HG02852 (cell line): ENCODE measurements around the gene EPS8L3.
"Not testable (repeated sequence)": the region's sequence is repeated elsewhere in the genome, so short reads cannot be mapped to it uniquely, and the experiment has no call there.

ENCODE experiments used
- ATAC-seq: cut with Tn5 transposase; IDR thresholded peaks from one replicate; pipeline ENCODE4 v1.9.1; 2021; ENCODE audit warnings: mild to moderate bottlenecking, moderate library complexity; ENCODE audit not compliant: unreplicated experiment

EPS8L3 gene

DNA sequence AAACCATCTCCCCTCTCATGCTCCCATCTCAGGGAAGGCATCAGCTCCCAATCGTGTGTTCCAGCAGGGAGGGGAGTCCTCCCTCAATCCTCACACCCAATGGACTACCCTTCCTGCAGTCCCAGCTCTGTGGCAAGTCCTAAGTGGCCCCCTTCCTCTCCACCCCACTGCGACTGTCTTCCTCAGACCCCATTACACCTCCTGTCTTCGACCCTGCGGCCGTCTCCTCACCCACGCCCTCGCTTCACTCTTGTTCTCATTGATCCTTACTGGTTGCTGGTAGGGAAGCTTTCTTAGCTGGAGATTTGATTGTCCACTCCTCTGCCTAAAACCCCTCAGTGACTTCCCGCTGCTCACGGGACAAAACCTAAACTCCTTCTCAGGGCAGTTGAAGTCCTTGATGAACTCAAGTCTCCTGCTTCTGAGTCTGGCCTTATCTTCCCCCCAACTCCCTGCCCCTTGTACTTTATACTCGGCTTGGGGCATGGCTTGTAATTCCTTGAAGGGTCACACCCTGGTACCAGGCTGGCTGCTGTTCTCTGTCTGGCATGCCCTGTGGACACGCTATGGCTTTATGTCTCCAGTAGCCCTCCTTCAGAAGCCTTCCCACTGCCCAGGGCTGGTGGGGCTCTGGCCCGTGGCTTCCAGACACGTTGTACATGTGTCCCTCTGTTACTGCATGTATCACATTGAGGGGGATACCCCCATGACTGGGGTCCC is 2.3 kb upstream of the EPS8L3 start:
- no peak for ATAC-seq

- ATAC-seq: no peak
Observed at GRCh38 chr1:109765483-109765815, 1.7 kb upstream of the EPS8L3 start.

DNA sequence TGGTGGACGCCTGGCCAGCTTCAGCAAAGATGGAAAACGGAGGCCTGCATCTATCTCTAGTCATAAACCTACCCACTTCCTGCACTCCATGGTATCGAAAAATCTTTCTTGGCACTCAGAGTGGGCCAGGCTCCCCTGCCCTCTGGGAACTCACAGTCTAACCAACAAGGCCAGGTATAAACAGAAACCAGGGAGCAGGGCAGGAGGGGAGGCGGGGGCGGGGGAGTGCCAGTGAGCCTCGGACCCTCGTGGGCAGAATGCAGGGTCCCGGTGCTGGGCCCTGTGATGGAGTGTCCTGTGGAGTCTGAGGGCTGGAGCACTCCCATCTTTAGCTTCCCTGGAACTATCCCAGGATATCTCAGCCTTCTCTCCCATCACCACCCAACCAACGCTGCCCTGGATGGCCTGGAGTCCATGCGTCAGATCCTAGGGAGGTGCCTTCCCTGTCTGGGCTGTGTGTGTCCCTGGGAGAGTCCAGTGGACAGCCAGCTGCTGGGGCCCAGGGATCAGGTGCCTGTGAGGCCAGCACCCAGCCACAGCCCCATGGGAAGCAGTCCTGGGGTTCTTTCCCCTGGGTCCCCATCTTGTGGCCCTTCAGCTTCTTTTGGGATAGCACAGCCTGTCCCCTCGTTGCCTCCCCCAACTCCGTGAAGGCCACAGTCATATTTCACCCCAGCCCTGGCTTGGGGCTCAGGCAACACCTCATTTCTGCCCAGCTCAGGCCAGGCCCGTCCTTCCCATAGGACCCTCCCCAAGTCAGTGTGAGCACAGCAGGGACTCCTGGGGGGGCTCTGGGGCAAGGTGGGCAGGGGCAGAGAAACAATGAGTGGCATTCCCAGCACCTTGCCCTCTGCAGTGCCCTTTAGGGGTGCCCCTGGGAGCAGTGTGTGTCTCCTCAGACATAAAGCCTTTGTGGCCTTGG is 1.1 kb upstream of the EPS8L3 start:
- ATAC-seq: no peak

DNA sequence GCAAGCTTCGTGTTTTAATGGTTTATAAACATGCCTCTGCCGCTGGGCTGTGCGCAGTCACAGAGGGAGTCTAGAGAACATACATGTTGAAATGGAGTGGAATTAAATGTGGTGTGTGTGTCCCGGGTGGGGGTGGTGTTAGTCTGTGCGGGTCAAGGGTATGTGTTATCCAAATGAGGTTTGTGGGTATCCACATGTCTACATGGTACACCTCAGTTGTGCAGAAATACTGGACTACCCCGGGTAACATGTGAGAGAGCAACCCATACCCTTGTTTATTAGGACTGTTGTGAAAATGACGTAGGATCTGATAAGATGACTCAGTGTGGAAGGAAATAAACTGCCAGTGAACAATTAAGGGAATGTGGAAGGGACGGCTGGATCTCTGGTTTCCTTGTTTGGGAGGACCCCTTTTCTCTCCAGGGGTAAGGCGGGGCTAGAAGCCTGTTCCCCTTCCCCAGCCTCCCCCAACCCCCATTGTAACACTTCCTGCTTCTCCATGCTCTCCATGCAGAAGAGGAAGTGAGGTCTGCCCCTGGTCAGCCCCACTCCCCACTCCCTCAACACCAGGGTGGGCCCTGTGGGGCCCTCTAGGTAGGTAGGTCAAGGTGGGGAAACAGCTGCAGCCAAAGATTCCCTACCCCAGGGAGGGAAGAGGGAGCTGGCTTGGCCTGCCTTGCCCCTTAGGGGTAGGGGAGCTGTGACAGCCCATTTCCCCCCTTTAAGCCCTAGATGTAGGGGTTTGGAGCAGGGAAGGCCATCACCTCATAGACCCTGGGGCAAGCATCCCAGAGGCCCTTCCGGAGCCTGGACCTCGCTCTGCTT is 690 bp downstream of the EPS8L3 start:
- no peak for ATAC-seq

GRCh38 chr1:109762039-109762585 is 1.6 kb downstream of the EPS8L3 start:
- no peak for ATAC-seq

GRCh38 chr1:109761227-109762038 is 2.3 kb downstream of the EPS8L3 start:
- no peak for ATAC-seq

GRCh38 chr1:109760581-109761226 is 3.0 kb downstream of the EPS8L3 start:
- no peak for ATAC-seq

GRCh38 chr1:109759513-109760334 is 4.0 kb downstream of the EPS8L3 start:
- ATAC-seq: no peak

GRCh38 chr1:109757936-109758786 is 5.6 kb downstream of the EPS8L3 start:
- no peak for ATAC-seq

DNA sequence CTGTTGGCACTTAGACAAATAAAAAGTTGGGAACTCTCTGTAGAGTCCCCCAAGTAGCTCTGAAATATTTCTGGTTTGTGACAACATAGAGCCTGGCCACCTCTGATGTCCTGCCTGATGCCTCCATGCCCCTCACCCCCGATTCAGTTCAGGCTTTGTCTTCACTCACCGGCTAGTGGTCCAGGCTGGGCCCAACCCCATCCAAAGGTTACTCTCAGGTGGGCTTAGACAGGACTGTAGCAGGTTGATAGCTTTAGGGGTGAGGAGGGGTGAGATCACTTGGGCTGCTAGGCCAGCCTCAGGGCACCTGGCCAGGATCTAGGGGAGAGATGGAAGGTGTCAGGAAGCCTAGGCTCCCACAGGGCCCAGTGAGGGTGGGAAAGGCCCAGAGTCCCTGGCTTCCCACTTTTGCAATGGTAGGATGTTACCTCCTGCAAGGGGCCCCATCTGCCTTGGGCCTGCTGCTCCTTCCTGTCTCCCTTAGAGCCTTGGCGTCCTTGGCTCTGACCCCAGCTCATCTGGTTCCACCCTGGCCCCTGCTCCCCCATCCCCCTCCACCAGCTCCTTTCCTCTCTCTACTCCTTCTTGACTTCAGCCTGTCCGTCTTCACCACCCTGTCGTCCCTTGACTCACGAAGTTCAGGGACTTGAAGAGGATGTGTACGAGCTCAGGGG is 6.7 kb downstream of the EPS8L3 start:
- no peak for ATAC-seq

GRCh38 chr1:109756325-109756724 is 7.4 kb downstream of the EPS8L3 start:
- ATAC-seq: not testable (repeated sequence)

DNA sequence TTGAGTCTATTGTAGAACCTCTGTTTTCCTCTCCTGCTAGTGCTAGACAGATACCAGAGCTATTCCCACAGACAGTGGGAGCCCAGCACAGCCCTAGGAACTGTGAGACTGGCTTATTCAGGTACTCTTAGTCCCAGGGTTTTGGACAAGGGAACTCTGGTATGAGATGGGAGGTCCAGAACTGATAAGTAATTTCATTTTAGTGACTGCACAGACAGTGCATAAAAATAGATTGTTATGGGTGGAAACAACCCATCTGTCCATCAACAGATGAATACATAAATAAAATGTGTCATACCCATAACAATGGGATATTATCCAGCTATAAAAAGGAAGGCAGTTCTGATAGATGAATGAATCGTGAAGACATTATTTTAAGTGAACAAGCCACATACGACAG is 9.0 kb downstream of the EPS8L3 start:
- ATAC-seq: no peak

DNA sequence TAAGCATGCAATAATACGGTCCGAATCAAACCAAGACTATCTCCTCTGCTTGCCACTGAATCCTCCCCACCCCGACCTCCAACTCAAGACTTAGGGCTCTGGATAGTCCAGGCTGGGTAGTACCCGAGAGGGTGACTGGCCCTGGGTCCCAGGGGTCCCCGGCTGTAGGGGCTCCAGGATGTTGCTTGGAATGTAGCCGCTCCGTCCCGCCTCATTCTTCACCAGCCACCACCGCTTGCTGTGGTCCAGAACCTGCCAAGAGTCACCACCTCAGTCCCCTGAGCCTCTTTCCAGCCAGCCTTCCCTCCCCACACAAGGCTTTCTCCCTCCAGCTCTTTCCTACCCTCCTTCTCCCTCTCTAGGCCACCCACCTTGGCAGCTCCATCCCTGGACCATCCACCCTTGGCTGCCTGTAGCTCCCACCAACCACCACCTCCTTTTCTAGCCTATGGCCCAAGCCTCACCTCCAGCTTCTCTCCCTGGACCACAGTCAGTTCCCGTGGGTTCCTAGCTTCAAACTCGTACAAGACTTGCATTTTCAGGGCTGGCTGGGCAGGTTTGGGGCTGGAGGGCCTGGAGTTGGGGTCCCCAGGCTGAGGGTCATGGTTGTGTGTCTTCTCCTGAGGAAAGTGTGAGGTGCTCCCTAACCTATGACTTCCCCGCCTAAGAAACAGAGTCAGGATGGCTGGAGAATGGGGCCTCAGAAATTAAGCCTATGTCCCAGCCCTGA is 12.0 kb downstream of the EPS8L3 start:
- no peak for ATAC-seq

- ATAC-seq: no peak
Observed at GRCh38 chr1:109750920-109751319, 12.8 kb downstream of the EPS8L3 start.

- no peak for ATAC-seq
Observed at GRCh38 chr1:109750241-109750882, 13.4 kb downstream of the EPS8L3 start.

DNA sequence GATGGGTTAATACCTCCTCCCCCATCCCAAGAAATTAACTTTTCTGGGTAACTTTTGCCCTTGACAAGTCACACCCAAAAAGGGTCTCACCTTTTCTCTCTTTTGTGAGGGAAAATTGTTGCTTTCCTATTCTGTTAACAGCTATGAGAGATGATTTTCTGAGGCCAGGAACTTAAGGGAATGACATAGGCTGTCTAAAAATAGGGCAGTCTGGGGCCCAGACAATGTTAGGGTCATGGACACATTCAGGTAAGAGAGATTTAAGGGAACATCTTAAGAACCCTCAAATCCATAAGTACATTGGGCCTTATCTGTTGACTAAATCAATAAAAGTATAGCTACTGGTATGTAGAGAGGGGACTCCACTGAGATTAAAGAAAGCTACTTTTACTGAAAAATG is 14.5 kb downstream of the EPS8L3 start:
- ATAC-seq: no peak
